H1 (cell line): ENCODE measurements around the gene RAD9A. TPM values are rescaled to one million over a fixed set of nuclear protein-coding genes. Genes with fewer than 3 reads are reported as not detected.

Experiments used
- CTCF ChIA-PET: fragments of 300-600 bp; sonication (Branson Sonifier 250); formaldehyde crosslinking; loops from one replicate; lab custom pipeline; 2021; ENCODE audit not compliant: partially characterized antibody; lab: Charles Lee
- POLR2A ChIA-PET: fragments of 300-600 bp; sonication (Branson Sonifier 250); formaldehyde crosslinking; loops from one replicate; lab custom pipeline; 2021; ENCODE audit warnings: inconsistent platforms; ENCODE audit not compliant: partially characterized antibody; lab: Charles Lee
- DNase-seq, 2 experiments: peaks; one replicate each; pipeline versions ENCODE4 v3.0.0 to v3.0.0-alpha.2; 2010 to 2022; ENCODE audit warnings: low spot score in 2 of 2, low read depth in 1 of 2, mixed read lengths in 1 of 2
- FAIRE-seq: peaks from 2 replicates; lab custom pipeline; 2011; peaks lifted over from hg19 to GRCh38; lab: Jason Lieb, UNC
- H2AFZ ChIP-seq: 2 replicates; pipeline ENCODE4 v1.8.1; 2012; ENCODE audit warnings: low read length, inconsistent platforms
- H2AK5ac ChIP-seq: 2 replicates; pipeline ENCODE4 v1.6.1; 2013; ENCODE audit warnings: low read depth, low read length
- H2BK120ac ChIP-seq: replicated peaks from 2 replicates; pipeline ENCODE3; 2013; ENCODE audit warnings: low read depth, low read length, inconsistent platforms
- H2BK12ac ChIP-seq: 2 replicates; pipeline ENCODE4 v1.6.1; 2013; ENCODE audit warnings: low read depth, low read length
- H2BK15ac ChIP-seq: 2 replicates; pipeline ENCODE4 v1.6.1; 2013; ENCODE audit warnings: low read length
- H2BK20ac ChIP-seq: 2 replicates; pipeline ENCODE4 v1.6.1; 2013; ENCODE audit warnings: low read length
- H2BK5ac ChIP-seq: 2 replicates; pipeline ENCODE4 v1.6.1; 2013; ENCODE audit warnings: low read depth, low read length
- H3K14ac ChIP-seq: 2 replicates; pipeline ENCODE4 v1.6.1; 2013; ENCODE audit warnings: inconsistent platforms; ENCODE audit not compliant: insufficient read length
- H3K18ac ChIP-seq: 2 replicates; pipeline ENCODE4 v1.6.1; 2013; ENCODE audit warnings: low read length; ENCODE audit errors: extremely low read depth
- H3K23ac ChIP-seq: 2 replicates; pipeline ENCODE4 v1.6.1; 2013; ENCODE audit warnings: inconsistent platforms; ENCODE audit not compliant: insufficient read length
- H3K23me2 ChIP-seq: 2 replicates; pipeline ENCODE4 v1.6.1; 2013; ENCODE audit warnings: low read depth, low read length
- H3K27ac ChIP-seq: 2 replicates; pipeline ENCODE4 v1.6.1; 2011; ENCODE audit warnings: low read depth, low read length, inconsistent platforms
- H3K27me3 ChIP-seq, 4 experiments: replicated peaks in 1 of 4; 1 replicate in 1 of 4; 2 replicates in 3 of 4; pipeline versions ENCODE4 v1.6.1 to v1.8.1; 2011 to 2013; ENCODE audit warnings: low read length in 3 of 4, mild to moderate bottlenecking in 3 of 4, inconsistent platforms in 2 of 4, mixed read lengths in 2 of 4, moderate library complexity in 1 of 4; ENCODE audit not compliant: control insufficient read depth in 3 of 4, insufficient read depth in 3 of 4; ENCODE audit errors: extremely low read depth in 1 of 4
- H3K36me3 ChIP-seq, 4 experiments: 2 replicates each; pipeline versions ENCODE4 v1.6.1 to v1.8.1; 2011 to 2013; ENCODE audit warnings: mild to moderate bottlenecking in 4 of 4, low read length in 3 of 4, moderate library complexity in 2 of 4, control low read depth in 1 of 4, inconsistent platforms in 1 of 4; ENCODE audit not compliant: insufficient read depth in 4 of 4, control insufficient read depth in 2 of 4
- H3K4ac ChIP-seq: replicated peaks from 2 replicates; pipeline ENCODE3; 2013; ENCODE audit warnings: low read length, low read depth, mixed read lengths, inconsistent platforms; ENCODE audit not compliant: insufficient read length
- H3K4me1 ChIP-seq, 4 experiments: replicated peaks in 1 of 4; 1 replicate in 1 of 4; 2 replicates in 3 of 4; pipeline versions ENCODE4 v1.6.1 to v1.8.1; 2011 to 2013; ENCODE audit warnings: low read length in 3 of 4, inconsistent platforms in 2 of 4, mixed read lengths in 1 of 4; ENCODE audit not compliant: insufficient read depth in 4 of 4, control insufficient read depth in 3 of 4
- H3K4me2 ChIP-seq, 2 experiments: 2 replicates each; pipeline versions ENCODE4 v1.6.1 to v1.8.1; 2011 to 2013; ENCODE audit warnings: low read depth in 2 of 2, low read length in 2 of 2, control low read depth in 1 of 2, inconsistent platforms in 1 of 2, mild to moderate bottlenecking in 1 of 2; ENCODE audit not compliant: insufficient read depth in 1 of 2
- H3K4me3 ChIP-seq, 4 experiments: fragments of 200-600, 300-600 bp in 1 of 4; sonication (generic), shearing (Covaris generic), sonication (Bioruptor Twin) in 1 of 4; 2 replicates each; pipeline versions ENCODE4 v1.5.1 to v1.8.1; 2011 to 2016; ENCODE audit warnings: low read length in 4 of 4, low read depth in 3 of 4, control low read depth in 2 of 4, inconsistent platforms in 2 of 4, mild to moderate bottlenecking in 2 of 4, mixed read lengths in 1 of 4, moderate library complexity in 1 of 4; ENCODE audit not compliant: insufficient read depth in 2 of 4; ENCODE audit errors: extremely low read depth in 1 of 4
- H3K56ac ChIP-seq: replicated peaks from 2 replicates; pipeline ENCODE3; 2013; ENCODE audit warnings: low read depth, mild to moderate bottlenecking, mixed read lengths, low read length, inconsistent platforms; ENCODE audit not compliant: insufficient read length
- H3K79me1 ChIP-seq: 2 replicates; pipeline ENCODE4 v1.6.1; 2013; ENCODE audit warnings: low read depth, low read length, control low read depth
- H3K79me2 ChIP-seq, 2 experiments: 2 replicates each; pipeline versions ENCODE4 v1.6.1 to v1.8.1; 2012 to 2013; ENCODE audit warnings: low read length in 2 of 2, mild to moderate bottlenecking in 2 of 2, inconsistent platforms in 1 of 2; ENCODE audit not compliant: insufficient read depth in 2 of 2, control insufficient read depth in 1 of 2
- H3K9ac ChIP-seq, 4 experiments: replicated peaks in 1 of 4; 1 replicate in 1 of 4; 2 replicates in 3 of 4; pipeline versions ENCODE4 v1.6.1 to v1.8.1; 2011 to 2013; ENCODE audit warnings: low read depth in 3 of 4, low read length in 3 of 4, control low read depth in 2 of 4, mild to moderate bottlenecking in 2 of 4, moderate library complexity in 2 of 4, inconsistent platforms in 1 of 4; ENCODE audit errors: extremely low read depth in 1 of 4
- H3K9me3 ChIP-seq, 2 experiments: 2 replicates each; pipeline versions ENCODE4 v1.6.1 to v1.8.1; 2012 to 2013; ENCODE audit warnings: mild to moderate bottlenecking in 2 of 2, moderate library complexity in 2 of 2, control low read depth in 1 of 2, inconsistent platforms in 1 of 2, low read depth in 1 of 2, low read length in 1 of 2, mixed read lengths in 1 of 2; ENCODE audit not compliant: insufficient read depth in 2 of 2
- H4K20me1 ChIP-seq, 2 experiments: replicated peaks in 1 of 2; 2 replicates each; pipeline versions ENCODE3 to v1.8.1; 2011 to 2013; ENCODE audit warnings: inconsistent platforms in 2 of 2, low read length in 2 of 2, mild to moderate bottlenecking in 1 of 2; ENCODE audit not compliant: insufficient read depth in 2 of 2, control insufficient read depth in 1 of 2
- H4K5ac ChIP-seq: 2 replicates; pipeline ENCODE4 v1.6.1; 2013; ENCODE audit warnings: low read length, low read depth, mixed read lengths, inconsistent platforms; ENCODE audit not compliant: insufficient read length
- H4K8ac ChIP-seq: 2 replicates; pipeline ENCODE4 v1.8.0; 2013; ENCODE audit warnings: mild to moderate bottlenecking, moderate library complexity, low read length, inconsistent platforms; ENCODE audit not compliant: insufficient read depth; ENCODE audit errors: extremely low read depth
- H4K91ac ChIP-seq: replicated peaks from 2 replicates; pipeline ENCODE3; 2013; ENCODE audit warnings: low read length, mixed read lengths, inconsistent platforms; ENCODE audit not compliant: insufficient read length
- BCL11A ChIP-seq, 2 experiments: IDR thresholded peaks; one replicate each; pipeline ENCODE4 v1.6.1; 2011; ENCODE audit warnings: low read depth in 2 of 2, low read length in 2 of 2, mild to moderate bottlenecking in 2 of 2
- EGR1 ChIP-seq: IDR thresholded peaks from 2 replicates; pipeline ENCODE4 v1.6.1; 2011; ENCODE audit warnings: low read depth, low read length, borderline replicate concordance
- WGBS, 2 experiments: shearing (Covaris generic) in 1 of 2; methylation state at CpG; one replicate each; pipeline versions ENCODE4 v1.1.6 to v1.1.7; 2013 to 2015; ENCODE audit warnings: low lambda C conversion rate in 2 of 2, mixed read lengths in 2 of 2, inconsistent platforms in 1 of 2, low coverage in 1 of 2, missing lambda C conversion rate in 1 of 2; ENCODE audit not compliant: insufficient replicate concordance in 2 of 2, insufficient coverage in 1 of 2, insufficient read length in 1 of 2; ENCODE audit errors: extremely low coverage in 1 of 2, missing lambda C conversion rate in 1 of 2; 5-methylcytosine and 5-hydroxymethylcytosine counted together
- polyA plus RNA-seq, 7 experiments: library from polyadenylated mRNA; depleted of rRNA in 3 of 7; stranded (reverse) in 5 of 7; unstranded in 2 of 7; fragments of >200 nt in 5 of 7; fragments of 200-250 nt in 2 of 7; gene quantifications; 1 replicate in 5 of 7; 2 replicates in 1 of 7; 4 replicates in 1 of 7; pipeline versions ENCODE4 v1.2.1 to v1.2.3, GENCODE V29; 2011 to 2013; ENCODE audit warnings: missing spikeins in 2 of 7, mixed read lengths in 2 of 7
- total RNA-seq: library from RNA; stranded (reverse); fragmentation: NEBNext Ultra II Directional; extraction: Animal tissue kit (Norgen Biotek cat#: 25700); gene quantifications from 2 replicates; pipeline ENCODE4 v1.2.1, GENCODE V29; 2021

The RAD9A gene
- total and polyA plus RNA-seq, 2 of the 8 experiments (the other 6 are each of a cell fraction or from before 2014, with no cell fraction given): 22.2 to 25.5 TPM

GRCh38 chr11:67355794-67356386, 35.9 kb upstream of the RAD9A start:
- no peak for FAIRE-seq
- Histone ChIP-seq H3K9ac (no peak overlapping the region), H3K56ac (no peak overlapping the region)

More at GRCh38 chr11:67355794-67356386, 35.9 kb upstream of the RAD9A start:
- Histone ChIP-seq H3K36me3 (no peaks in the 10 kb centered on the region), H2AK5ac (no peak overlapping the region), H3K4me2 (no peak overlapping the region), H3K23me2 (peaks cover 8% of the 10 kb centered on the region; the same call in 1 of the 2 replicates), H4K5ac (no peak overlapping the region), H2BK120ac (no peak overlapping the region), H4K91ac (peak overlapping the region; percentile 46), H3K27me3 (no peaks in the 10 kb centered on the region; a peak in 1 of 7 replicates), H3K79me1 (peaks cover 2% of the 10 kb centered on the region; the same call in 1 of the 2 replicates), H3K4me1 (peaks cover 0 to 18% (median 15%) of the 10 kb centered on the region in 4 experiments; a peak in 6 of 7 replicates), H3K23ac (no peak overlapping the region), H3K18ac (no peak overlapping the region; the same call in 1 of the 2 replicates), H4K20me1 (peaks cover 0 to 3% of the 10 kb centered on the region in 2 experiments), H2BK12ac (0 out of 2 replicates have a peak overlapping the region, but pooled peaks have one; percentile 75), H2BK15ac (peak overlapping the region; percentile 72; the same call in 1 of the 2 replicates), H3K4ac (no peak overlapping the region), H3K4me3 (no peak overlapping the region), H3K14ac (no peak overlapping the region), H3K79me2 (no peaks in the 10 kb centered on the region), H2AFZ (no peak overlapping the region), H2BK20ac (0 out of 2 replicates have a peak overlapping the region, but pooled peaks have one; percentile 48), H4K8ac (0 out of 2 replicates have a peak overlapping the region, but pooled peaks have one; percentile 7), H2BK5ac (no peak overlapping the region), H3K27ac (no peak overlapping the region), H3K9me3 (no peaks in the 10 kb centered on the region)
- no peak for DNase-seq
- WGBS, 2 experiments: 68% methylated on average over 4 of the region's 4 CpGs; no CpG with 5 or more reads in 1 of the 2 experiments
- ChIA-PET CTCF (interaction anchor here (0.7 to 20.0 kb wide), 12 partner anchors 10 to 446 kb away, joined by 3 to 1305 read pairs (median 4); partner anchors contain the start of genes CLCF1, PPP1CA and RAD9A), POLR2A (interaction anchor here (1.0 to 3.4 kb wide), 8 partner anchors 10 to 116 kb away, joined by 3 to 16 read pairs (median 4); partner anchors contain the start of gene RAD9A)
- TF ChIP-seq EGR1 (no peak), BCL11A (IDR thresholded peaks at IDR 0.05; ENCODE audit: low read depth in 2 of 2, low read length in 2 of 2) (no peak)
